Measurements from ENCODE around the gene HS6ST3.
"Not testable (repeated sequence)": the region's sequence is repeated elsewhere in the genome, so short reads cannot be mapped to it uniquely, and the experiment has no call there.

HS6ST3 gene

DNA sequence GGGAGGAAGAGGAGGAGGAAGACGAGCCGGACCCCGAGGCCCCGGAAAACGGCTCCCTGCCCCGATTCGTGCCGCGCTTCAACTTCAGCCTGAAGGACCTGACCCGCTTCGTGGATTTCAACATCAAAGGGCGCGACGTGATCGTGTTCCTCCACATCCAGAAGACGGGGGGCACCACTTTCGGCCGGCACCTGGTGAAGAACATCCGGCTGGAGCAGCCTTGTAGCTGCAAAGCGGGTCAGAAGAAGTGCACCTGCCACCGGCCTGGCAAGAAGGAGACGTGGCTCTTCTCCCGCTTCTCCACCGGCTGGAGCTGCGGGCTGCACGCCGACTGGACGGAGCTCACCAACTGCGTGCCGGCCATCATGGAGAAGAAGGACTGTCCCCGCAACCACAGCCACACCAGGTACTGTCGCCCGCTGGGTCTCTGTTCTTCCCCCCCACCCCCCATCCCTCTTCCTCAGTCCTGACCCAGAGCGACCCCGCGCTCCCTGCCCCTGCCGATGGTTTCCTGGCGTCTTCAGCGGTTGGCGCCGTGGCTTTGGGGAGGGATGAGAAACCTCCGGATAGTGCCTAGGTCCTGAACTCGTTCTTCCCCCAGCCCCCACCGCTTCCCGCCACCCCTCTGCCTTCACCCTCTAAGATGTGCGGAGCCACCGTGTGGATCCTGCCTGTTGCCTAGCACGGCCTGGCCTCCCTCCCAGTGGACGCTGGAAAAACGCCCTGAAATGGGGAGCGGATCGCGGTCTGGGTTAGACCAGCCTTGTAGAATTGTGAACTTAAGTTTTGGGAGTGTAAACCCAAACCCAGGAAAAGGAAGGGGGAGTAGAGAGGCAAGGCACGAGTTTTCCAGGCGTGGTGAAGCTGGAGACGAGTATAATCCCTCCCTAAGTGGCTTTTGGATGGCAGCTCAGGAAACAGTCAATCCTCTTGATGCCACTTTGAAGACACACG, 1.5 kb downstream of the HS6ST3 start:
- DNase-seq (ENCODE audit: extremely low read depth in 1 of 2, low read depth in 1 of 2), result no peak

DNA sequence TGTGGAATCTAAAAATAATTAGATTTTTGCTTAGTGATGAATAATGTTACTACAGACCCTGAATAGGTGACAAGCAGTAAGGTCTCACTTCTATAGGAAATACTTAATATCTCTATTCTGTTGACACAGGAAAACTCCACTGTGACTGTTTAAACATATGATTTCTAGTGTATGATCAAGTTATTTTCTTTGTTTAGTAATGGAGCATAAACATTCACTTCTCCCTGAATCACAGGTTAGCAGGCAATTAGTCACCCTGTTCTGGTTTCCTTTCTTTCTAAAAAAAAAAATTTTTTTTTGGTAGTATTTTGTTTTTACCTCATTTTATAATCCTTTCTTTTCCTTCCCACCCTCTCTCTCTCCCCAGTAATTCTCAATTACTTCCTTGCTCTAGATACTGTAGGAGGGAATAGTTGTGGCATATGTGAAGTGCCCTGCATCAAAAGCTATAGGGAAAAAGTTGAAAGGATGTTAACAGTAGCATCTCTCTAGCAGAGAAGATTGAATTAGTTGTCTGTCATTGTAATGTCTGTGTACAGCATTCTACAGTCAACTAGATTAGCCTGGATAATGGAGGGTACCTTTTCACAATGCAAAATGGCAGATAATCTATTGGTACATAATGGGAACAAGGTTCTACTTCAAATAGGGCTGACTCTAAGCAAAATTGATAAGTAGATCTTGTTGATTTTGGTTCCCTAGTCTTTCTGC, 3.5 kb downstream of the HS6ST3 start:
- DNase-seq (ENCODE audit: extremely low read depth in 1 of 2, low read depth in 1 of 2), result no peak

DNA sequence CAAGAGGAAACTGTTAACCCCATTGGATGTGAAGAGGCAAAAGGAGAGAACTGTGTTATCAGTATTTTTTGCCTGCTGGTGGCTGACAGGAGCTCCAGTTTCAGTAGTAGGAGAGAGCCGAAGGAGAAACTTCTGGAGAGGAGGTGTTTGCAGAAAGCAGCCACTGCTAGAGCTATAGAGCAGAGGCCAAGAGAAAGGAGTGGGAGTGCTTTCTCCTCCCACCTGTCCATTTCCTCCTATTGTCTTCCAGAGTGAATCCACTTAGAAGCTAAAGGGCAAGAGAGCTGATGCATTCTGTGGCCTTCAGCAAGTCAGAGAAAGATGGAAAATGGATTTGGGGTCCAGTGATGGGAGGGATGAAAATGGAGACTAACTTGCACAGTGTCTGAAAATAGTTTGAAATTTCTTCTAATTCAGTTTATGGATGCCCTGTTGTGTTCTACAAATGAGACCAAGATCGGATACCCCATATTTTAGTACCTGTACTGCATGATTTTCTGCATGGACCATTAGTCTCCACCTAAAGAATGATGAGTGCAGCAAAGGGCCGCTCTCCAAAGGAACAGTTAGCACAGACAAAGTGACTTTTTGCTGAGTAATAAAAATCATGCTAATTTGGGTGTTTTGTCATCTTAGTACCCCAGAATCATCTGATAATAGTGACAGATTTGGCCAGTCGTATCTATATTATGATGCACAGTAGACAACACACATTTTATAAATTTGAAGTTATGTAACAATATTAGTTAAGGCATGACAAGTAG, 10.7 kb downstream of the HS6ST3 start:
- no peak for DNase-seq (ENCODE audit: extremely low read depth in 1 of 2, low read depth in 1 of 2)

DNA sequence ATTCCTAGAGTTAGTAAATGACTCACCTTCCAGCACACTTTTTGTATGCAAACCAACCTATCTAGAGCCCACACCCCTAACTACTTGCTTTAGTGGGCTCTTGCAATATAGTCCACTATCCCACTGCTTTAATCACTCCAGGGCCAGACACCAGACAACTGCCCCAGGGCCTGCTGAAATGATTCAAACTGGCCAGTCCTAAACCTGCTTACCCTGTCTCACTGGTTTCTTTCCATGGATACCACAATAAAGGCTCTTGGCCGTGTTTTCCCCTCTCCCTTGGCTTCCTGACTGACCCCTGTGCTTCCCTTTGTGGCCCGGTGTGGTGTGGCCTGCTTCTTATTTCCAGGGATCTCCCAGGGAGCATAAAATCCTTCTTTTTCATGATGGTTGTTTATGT, 14.6 kb downstream of the HS6ST3 start:
- no peak for DNase-seq (ENCODE audit: extremely low read depth in 1 of 2, low read depth in 1 of 2)

DNA sequence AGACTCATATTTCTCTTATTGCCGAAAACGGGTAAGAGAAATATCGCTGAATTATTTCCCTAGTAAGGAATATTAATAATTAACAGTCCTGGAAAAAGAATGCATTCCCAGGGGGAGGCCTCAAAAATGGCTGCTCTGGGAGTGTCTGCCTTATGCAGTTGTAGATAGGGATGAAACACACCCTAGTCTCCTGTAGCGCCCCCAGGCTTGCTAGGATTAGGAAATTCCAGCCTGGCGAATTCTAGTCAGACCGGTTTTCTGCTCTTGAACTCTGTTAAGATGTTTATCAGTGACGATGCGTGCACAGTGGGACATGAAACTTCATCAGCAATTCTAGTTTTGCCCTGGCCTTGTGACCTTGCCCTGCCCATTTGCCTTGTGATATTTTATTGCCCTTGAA, 18.2 kb downstream of the HS6ST3 start:
- DNase-seq (ENCODE audit: extremely low read depth in 1 of 2, low read depth in 1 of 2), result not testable (repeated sequence)

DNA sequence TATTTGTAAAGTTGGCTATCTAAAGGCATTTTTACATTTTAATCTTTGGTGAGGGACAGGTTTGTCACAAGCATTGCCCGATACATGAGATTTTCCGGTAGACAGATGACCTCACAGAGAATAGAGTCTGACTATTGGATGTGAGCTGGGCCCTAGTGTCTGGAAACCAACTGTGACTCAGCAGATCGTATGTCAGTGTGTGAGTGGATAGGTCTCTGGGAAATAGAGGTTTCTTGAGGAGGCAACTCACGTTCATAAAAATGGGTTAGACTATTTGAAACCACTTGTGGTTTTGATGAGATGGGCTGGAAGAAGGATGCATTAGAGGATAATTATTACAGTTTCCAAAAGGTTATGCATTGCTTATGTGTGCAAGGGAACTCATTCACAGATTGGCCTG, 19.2 kb downstream of the HS6ST3 start:
- DNase-seq (ENCODE audit: extremely low read depth in 1 of 2, low read depth in 1 of 2), result no peak

DNA sequence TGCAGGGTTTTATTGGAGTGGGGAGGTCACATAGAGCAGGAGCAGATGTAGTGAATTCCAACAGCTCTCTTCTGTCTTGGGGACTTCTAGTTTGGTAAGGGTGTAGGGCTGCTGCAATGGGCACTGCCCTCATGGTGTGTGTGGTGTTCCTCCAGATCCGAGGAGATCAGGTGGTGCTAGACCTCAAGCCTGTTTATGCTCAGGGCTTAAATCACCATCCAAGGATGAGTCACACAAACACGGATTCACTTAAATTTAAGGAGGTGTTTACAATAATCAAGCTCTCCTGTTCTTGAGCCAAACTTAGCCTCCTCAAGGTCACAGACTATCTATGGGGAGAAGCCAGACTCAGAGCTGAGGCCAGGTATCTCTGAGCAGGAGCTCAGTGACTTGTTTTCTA, 23.0 kb downstream of the HS6ST3 start:
- DNase-seq (ENCODE audit: extremely low read depth in 1 of 2, low read depth in 1 of 2), result no peak

DNA sequence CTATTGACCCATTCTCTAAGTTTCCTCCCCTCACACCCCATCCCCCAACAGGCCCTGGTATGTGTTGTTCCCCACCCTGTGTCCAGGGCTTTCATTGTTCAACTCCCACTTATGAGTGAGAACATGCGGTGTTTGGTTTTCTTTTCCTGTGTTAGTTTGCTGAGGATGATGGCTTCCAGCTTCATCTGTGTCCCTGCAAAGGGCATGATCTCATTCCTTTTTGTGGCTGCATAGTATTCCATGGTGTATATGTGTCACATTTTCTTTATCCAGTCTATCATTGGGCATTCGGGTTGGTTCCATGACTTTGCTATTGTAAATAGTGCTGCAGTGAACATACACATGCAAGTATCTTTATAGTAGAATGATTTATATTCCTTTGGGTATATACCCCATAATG, 25.5 kb downstream of the HS6ST3 start:
- DNase-seq (ENCODE audit: extremely low read depth in 1 of 2, low read depth in 1 of 2), result not testable (repeated sequence)

DNA sequence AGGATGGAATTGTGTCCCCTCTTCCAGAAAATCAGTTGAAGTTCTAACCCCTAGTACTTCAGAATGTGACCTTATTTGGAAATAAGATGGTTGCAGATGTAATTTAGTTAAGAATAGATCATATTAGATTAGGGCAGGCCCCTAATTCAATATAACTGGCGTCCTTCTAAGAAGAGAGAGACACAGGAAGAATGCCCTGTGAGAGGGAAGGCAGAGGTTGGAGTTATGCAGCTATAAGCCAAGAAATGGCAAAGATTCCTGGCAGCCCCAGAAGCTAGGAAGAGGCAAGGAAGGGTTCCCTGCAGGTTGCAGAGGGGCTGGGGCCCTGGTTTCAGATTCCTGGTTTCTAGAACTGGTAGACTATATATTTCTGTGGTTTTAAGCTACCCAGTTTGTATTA, 30.0 kb downstream of the HS6ST3 start:
- no peak for DNase-seq (ENCODE audit: extremely low read depth in 1 of 2, low read depth in 1 of 2)

DNA sequence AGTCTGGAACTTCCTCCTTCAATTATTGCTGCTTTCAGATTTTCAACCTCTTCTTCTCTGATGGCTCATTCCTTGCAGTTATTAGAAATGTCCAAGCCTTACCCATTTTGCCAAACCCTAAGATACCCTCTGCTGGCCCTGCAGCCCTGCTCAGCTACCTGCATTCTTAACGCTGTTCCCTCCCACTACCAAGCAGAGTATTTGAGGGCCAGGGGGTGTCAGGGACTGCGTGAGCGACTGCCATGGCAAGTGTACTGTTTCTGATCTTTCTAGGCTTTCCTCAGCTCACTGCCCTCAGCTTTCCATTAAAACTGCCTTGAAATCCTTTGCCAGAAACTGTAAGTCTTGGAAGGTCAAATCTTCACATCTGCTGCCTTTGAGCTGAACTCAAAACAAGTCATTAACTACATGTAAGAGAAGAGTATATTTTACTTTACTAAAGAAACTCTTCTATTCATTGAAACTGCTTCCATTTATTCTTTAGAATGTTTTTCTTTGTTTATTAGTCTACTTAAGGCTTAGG, 41.0 kb downstream of the HS6ST3 start:
- DNase-seq (ENCODE audit: extremely low read depth in 1 of 2, low read depth in 1 of 2), result no peak

DNA sequence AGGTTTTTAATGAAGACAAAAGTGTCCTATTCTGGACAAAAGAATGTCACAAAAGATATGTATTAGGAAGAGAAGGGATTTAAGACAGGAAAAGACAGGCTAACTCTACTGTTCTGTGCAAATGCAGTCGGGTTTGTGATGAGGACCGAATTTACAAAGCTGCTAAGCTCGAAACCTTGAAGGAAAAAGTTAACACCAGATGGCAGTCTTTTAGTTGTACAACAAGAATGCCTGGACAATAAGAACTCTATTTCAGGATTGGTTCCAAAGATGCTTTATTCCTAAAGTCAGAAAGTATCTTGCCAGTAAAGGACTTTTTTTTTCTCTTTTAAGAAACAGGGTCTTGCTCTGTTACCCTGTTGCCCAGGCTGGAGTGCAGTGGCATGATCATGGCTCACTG, 51.1 kb downstream of the HS6ST3 start:
- no peak for DNase-seq (ENCODE audit: extremely low read depth in 1 of 2, low read depth in 1 of 2)

DNA sequence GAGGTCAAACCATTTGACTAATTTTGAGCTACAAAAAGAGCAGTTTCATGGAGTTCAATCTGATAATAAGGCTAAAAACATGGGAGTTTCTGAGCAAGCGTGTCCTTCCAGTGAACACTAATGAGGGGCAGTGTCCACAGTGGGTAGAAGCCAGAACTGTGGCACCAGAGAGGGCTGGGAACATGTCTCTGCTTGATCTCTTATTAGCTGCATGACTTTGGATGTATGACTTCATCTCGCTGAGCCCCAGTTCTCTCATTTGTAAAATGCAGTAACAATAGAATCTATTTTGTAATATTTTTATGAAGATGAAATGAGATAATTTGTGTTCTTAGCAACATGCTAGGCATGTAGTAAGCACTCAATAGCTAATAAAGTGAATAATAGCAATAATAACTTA, 69.8 kb downstream of the HS6ST3 start:
- no peak for DNase-seq (ENCODE audit: extremely low read depth in 1 of 2, low read depth in 1 of 2)

DNA sequence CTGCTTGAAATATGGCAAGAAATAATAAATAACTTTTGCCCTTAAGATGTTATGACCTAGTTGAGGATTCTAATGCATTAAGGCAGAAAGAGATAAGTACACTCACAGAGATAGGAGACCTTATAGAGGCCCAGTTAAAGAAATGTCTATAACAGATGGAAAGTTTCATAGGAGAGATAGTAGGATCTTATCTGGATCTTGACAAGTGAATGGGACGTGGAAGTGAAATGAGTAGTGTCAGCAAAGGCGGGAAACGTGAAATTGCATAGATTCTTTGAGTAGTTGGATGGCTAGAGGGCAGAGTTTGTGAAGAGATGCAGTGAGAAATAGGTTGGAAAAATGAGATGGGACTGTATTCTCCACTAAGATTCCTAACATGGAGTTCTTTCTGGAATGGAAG, 71.2 kb downstream of the HS6ST3 start:
- no peak for DNase-seq (ENCODE audit: extremely low read depth in 1 of 2, low read depth in 1 of 2)

DNA sequence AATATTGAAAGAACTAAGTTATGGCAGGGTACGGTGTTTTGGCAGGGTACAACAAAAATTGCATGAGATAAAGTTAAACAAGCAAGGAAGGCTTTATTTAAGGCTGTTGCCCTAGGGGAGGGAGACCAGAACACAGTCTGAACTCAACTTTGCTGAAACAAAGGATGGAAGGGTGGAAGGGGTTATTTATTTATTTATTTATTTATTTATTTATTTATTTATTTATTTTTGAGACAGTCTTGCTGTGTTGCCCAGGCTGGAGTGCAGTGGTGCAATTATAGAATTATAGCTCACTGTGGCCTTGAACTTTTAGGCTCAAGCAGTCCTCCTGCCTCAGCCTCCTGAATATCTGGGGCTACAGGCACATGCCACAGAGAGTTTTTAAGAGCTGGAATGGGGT, 75.9 kb downstream of the HS6ST3 start:
- DNase-seq (ENCODE audit: extremely low read depth in 1 of 2, low read depth in 1 of 2), result no peak

DNA sequence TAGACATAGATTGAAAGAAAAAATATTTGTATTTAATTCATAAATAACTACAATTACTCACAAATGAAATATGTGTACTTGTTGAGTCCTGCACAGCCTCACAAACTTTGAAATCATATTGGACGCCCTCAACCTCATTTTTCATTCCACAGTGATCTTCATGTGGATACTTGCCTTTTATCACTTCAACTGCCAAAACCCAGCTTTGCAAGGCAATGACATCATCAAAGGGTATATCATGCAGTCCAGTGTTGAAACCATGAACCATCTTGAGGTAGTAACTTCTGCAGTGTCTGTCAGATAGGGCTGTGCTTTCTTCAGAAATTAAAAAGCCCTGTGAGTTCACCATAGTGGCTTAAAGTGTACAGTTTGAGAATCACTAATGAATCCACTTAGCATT, 82.2 kb downstream of the HS6ST3 start:
- DNase-seq (ENCODE audit: extremely low read depth in 1 of 2, low read depth in 1 of 2), result no peak

DNA sequence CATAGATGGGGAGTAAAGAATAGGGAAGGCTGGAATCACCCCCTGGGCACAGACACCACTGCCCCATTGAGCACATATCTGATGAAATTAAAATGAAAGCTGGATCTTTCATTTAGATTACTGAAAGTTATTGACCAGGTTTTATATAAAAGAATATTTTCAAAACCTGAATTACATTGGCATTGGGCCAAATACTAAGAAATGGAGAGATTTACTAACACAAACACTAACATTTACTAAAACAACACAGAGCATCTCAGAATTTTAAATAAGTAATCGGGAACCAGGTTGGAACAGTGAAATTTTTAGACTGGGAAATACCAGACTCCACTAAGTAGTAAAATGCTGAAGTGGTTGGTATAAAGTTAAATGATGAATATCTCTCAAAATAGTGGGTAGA, 88.9 kb downstream of the HS6ST3 start:
- no peak for DNase-seq (ENCODE audit: extremely low read depth in 1 of 2, low read depth in 1 of 2)

DNA sequence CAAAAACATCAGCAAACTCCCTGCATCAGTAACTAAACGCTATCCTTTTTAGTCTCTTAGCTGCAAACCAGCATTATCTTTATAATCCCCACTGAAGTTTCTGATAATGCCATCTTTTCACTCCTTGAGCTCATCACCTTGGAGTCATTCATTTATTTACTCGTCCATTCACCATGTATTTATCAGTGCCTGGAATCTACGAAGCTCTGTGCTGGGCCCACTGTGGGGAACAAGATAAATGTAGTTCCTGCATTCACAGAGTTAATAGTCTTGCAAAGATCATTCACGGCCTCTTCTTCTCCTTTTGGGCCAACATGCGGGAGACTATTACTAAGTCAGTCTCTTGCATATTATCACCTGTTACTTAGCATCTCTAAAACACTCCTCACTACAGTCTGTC, 89.4 kb downstream of the HS6ST3 start:
- DNase-seq (ENCODE audit: extremely low read depth in 1 of 2, low read depth in 1 of 2), result no peak

DNA sequence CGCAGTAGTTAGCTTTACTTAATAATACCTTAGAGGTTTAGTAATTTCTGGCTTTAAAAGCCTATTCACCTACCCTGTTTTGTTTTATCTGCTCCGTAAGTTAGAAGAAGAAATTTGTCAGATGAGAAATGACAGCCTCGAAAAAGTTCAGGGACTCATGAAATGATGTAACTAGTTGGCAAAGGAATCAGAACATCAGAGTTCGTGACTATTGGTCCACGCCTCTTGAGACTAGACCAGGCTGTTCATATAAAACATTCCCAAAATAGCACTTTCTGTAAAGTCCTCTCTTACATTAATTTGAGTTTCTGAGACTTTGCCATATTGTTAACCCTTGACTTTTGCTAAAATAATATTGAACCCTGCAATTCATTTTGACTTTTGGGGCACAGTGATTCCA, 92.0 kb downstream of the HS6ST3 start:
- no peak for DNase-seq (ENCODE audit: extremely low read depth in 1 of 2, low read depth in 1 of 2)

DNA sequence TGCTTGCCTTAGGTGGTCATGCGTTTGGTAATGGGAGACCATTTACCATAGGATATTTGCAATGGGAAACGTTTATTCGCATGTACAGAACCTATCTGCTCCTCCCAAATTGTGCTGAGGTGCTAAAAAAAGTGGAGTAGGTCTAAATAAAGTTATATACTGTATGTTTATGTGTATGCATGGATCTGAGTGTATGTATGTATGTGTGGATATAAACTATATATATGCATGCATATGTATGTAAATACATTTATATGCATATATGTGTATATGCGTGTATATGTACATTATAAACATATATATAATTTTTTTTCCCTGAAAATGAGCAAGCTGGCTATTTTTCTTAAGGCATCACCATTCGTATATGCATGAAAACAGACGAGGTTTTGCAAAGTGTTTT, 95.9 kb downstream of the HS6ST3 start:
- no peak for DNase-seq (ENCODE audit: extremely low read depth in 1 of 2, low read depth in 1 of 2)

DNA sequence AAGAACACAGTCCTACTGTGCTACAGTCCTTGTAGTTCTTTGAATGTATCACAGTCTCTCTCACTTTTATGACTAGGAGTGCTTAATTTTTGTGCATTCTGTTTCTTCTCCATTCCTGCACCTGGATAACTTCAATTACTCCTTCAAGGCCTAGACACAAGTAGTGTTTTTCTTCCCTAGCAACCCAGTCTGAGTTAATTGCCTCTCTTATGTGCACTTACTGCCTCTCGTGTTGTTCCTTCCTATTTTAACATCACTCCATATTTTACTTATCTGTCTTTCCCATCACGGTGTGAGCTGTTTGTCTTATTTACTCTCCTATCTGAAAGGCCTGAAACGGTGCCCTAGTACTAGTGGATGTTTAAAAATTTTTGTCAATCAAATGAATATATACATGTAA, 101.5 kb downstream of the HS6ST3 start:
- DNase-seq (ENCODE audit: extremely low read depth in 1 of 2, low read depth in 1 of 2), result no peak

DNA sequence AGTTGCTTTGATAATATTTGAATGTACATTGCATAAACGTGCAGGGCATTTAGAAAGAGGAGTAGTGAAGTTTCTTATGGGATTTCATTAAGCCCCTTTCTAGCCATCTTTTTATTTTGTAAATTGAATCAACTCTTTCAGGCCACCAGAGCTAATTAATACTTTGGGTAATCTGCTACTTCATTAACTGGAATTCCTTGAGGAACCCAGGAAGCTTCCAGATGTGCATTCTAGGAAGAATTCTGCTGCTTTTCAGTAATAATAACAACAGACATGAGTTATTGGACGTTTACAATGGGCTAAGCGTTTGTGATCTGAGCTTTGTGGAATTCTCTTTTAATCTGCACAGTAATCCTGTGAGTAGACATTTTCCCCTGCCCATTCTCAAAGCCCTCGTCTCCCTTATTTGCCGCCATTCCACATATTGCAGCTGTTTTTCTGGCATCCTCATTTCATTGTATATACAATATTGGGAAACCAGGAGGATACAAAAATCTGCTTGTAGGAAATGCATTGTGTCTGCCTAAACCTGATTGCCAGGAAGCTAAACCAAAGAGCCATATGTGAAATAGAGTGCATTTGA, 103.9 kb downstream of the HS6ST3 start:
- no peak for DNase-seq (ENCODE audit: extremely low read depth in 1 of 2, low read depth in 1 of 2)

Measured in activated CD8-positive, alpha-beta memory T cell treated with anti-CD3 and anti-CD28 coated beads for 1 hour (primary cell).